Inflammatory macrophage treated with lipopolysaccharide for 1 hour (primary cell): ENCODE results near the gene MACC1.

Source experiments
- DNase-seq, 2 donors: peaks; one replicate each; pipeline ENCODE4 v3.0.0-alpha.2; 2020 to 2022

Gene MACC1

GRCh38 chr7:20206104-20206896 is 10.9 kb downstream of the MACC1 start:
- DNase-seq: no peak

DNA sequence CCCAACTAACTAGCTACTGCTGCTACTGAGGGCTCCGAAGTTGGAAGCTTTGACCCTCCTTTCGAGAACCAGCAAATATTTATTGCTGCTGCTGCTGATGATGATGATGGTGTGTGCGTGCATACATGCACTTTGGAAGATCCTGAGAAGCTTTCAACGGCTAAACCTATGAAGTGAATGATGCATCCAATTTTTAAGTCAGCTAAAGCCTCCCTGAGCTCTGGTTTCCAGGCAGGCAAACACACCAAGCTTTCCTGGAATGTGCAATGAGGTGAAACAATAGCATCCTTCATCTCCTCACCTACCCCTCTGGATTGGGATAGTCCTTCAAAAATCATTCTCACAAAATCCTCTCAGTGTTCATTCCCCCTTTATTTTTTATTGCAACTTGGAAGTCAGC is 13.9 kb downstream of the MACC1 start:
- DNase-seq: no peak

GRCh38 chr7:20201380-20201779 is 15.8 kb downstream of the MACC1 start:
- peak; percentile 83 to 93 for DNase-seq

- peak; percentile 55 to 59 for DNase-seq
Measured at GRCh38 chr7:20200971-20201370, 16.2 kb downstream of the MACC1 start.

GRCh38 chr7:20200361-20200760 is 16.8 kb downstream of the MACC1 start:
- DNase-seq: peak; percentile 88 to 96

GRCh38 chr7:20199015-20199737 is 18.0 kb downstream of the MACC1 start:
- peak; percentile 91 to 97 for DNase-seq

DNA sequence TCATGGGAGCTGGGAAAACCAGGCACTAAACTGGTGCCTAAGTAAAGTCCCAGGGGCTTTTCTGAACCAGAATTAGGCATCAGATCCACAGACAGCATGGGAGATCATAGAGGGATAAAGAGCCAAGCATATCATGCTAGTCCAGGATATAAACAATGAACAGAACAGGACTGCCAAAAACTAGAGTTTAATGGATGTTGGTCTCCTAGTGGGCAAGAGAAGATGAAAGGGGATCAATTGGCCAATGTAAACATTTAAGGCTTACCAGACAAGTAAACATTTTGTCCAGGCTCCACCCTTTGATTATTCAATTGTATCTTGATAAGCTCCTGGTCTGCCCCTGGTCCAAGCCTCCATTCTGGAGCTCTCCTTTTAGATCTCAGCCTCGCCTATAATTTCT is 18.9 kb downstream of the MACC1 start:
- DNase-seq: peak in 1 of 2 donors; percentile 14

GRCh38 chr7:20197837-20198236 is 19.3 kb downstream of the MACC1 start:
- peak; percentile 41 to 82 for DNase-seq

DNA sequence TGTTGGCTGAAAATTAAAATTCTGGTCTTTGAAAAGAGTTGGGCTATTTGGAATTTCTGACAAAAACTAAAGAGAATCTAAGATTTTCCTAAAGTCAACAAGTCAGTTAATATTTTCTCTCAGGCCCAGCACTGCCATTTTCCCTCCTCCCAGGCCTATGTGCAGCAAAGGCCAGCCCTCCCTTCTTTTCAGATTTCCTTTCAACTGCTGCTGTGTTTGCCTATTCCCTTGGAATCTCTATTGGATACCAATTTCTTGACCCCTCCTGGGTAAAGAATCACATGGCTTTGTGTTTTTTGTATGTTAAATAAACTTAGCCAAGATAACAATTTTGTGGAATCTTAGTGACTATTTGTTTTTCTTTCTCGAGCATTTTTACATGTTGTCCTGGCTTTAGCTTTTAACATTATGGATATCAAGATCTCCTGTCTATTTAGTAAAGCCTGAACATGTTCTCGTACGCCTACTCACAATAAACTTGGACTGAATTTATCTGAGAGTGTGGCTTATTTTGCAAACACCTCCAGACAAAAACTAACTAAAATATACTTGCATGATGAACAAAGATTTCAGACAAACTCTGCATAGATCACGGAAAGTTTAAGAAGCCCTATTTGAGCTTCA is 19.9 kb downstream of the MACC1 start:
- no peak for DNase-seq

DNA sequence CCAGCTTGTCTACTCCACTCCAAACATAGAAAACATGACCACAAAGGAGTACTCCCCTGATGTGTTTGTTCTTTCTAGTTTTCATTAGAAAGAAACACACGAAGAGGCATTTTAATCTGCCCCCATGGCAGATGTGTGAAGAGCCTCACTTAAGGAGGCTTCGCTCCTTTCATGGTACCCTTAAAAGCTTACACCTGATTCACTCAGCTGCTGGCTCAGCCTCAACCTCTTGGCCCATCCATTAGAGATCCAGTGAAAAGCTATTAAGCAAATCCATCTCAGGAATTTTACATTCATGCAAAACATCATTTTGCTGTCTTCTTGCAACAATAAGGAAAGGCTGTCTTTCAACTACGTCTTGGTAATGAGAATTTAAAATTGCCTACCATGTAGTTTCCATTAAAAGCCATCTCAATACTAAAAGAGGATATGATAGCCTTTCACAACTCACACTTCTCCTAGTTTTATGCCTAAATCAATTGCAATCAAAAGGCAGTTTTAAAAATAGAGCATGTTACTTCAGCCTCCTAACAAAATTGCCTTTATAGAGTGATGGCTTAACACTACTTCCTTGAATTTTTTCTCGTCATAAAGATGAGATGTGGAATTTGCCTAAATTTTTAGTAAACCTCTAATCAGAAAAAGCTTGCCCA is 22.7 kb downstream of the MACC1 start:
- peak; percentile 72 to 75 for DNase-seq

GRCh38 chr7:20193873-20194272 is 23.3 kb downstream of the MACC1 start:
- DNase-seq: no peak

- peak; percentile 62 to 65 for DNase-seq
Measured at GRCh38 chr7:20193242-20193777, 23.9 kb downstream of the MACC1 start.

DNA sequence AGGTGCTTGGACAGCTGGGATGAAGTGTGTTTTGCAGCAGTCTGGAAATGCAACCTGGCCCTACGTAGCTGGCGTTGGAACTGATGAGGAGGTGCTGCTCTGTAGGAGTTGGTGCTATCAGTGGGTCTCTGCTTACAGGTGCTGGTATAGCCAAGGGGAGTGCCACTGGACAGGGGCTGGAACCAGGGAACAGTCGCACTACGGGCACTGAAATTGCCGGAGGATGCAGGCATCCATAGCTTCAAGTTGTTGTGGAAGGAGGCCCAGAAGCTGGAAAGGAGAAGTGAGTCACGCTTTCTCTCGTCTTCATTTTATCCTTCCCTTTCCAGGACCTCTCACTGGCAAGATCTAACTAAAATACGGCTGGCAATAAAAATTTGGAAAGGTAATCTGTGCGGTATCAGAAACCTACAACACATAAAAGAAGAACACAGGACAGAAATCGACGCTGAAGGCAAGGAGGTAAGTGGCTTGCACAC is 25.8 kb downstream of the MACC1 start:
- no peak for DNase-seq

GRCh38 chr7:20190560-20191390 is 26.4 kb downstream of the MACC1 start:
- DNase-seq: no peak

DNA sequence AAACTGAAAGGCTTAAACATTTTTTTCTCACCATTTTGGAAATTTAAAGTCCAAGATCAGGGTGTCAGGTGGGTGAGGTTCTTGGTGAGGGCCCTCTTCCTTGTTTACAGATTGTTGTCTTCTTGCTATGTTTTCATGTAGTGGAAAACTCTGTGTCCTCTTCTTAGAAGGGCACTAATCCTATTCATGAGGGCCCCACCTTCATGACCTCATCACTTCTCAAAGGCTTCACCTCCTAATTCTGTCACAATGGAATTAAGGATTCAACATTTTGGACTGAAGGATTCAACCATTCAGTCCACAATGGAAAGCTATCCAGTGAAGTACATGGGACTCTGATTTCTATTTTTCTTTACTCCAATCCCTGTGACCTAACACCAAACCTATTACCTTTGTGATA is 27.3 kb downstream of the MACC1 start:
- DNase-seq: no peak

- DNase-seq: no peak
Measured at GRCh38 chr7:20188567-20188966, 28.6 kb downstream of the MACC1 start.

GRCh38 chr7:20187850-20188249 is 29.3 kb downstream of the MACC1 start:
- DNase-seq: peak; percentile 72 to 82

DNA sequence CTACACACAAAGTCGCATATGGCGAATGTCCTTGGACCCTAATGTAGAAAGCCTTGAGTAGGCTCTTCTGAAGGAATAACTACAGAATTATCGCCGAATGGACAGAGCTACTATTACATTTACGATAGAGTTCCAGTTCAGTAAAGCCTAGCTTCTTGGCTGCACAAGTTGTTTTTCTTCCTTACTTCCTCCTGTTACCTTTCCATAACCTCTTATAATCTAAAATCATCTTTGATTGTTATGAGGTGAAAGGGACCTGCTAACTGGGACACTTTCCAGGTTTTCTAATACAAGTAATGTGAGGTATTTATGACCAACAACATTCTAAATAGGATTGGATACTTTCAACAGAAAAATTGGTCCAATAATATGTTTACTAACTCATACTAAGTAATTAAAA is 31.2 kb downstream of the MACC1 start:
- DNase-seq: no peak

DNA sequence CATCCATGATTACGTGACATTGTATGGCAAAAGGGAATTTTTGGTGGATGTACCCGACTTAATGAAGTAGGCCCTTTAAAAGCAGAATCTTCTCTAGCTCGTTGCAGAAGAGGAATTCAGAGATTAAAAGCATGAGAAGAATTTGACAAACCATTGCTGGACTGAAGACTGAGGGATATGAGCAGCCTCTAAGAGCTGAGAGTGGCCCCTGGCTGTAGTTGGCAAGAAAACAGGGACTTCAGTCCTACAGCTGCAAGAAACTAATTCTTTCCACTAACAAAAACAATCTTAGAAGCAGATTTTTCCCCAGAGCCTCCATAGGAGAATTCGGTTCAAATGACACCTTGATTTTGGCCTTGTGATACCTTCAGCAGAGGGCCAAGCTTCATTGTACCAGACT is 34.1 kb downstream of the MACC1 start:
- no peak for DNase-seq

- DNase-seq: peak in 1 of 2 donors; percentile 14
Measured at GRCh38 chr7:20176578-20177242, 40.5 kb downstream of the MACC1 start.

GRCh38 chr7:20173828-20174227 is 43.4 kb downstream of the MACC1 start:
- no peak for DNase-seq
